Left ventricle myocardium superior (tissue), 1 donor: ENCODE measurements around the gene SLC36A4. TPM values are rescaled to one million over a fixed set of nuclear protein-coding genes. Genes with fewer than 3 reads are reported as not detected.
A peak's percentile ranks its signal among the peaks of the same experiment; 100 is the strongest.
"Not testable (repeated sequence)": the region's sequence is repeated elsewhere in the genome, so short reads cannot be mapped to it uniquely, and the experiment has no call there.

Experiments used
- ATAC-seq: fragments of 200-7000 bp; cut with Tn5 transposase; one replicate; pipeline ENCODE4 v1.9.1; 2020; ENCODE audit warnings: mild to moderate bottlenecking, moderate library complexity
- DNase-seq: peaks from one replicate; pipeline ENCODE4 v3.0.0-alpha.2; 2020
- intact Hi-C: fragments of 100-400 bp; cut with micrococcal nuclease; formaldehyde crosslinking; loops from one replicate; pipeline ENCODE4 v1.11.0; 2022
- total RNA-seq: library from RNA; stranded (reverse); fragmentation: NEBNext Ultra II Directional; extraction: Animal tissue kit (Norgen Biotek cat#: 25700); gene quantifications from one replicate; pipeline ENCODE4 v1.2.1, GENCODE V29; 2021
- donor health status: DM: no; HTN: yes; CAD: no; lungs with severe emphysema.

The SLC36A4 gene
- total RNA-seq, 1 donor from 2014 or later = 6.9 TPM

GRCh38 chr11:93198215-93198845 is 539 bp upstream of the SLC36A4 start:
- ATAC-seq (no peak), DNase-seq (no peak)
- intact Hi-C loops = no loop called here

DNA sequence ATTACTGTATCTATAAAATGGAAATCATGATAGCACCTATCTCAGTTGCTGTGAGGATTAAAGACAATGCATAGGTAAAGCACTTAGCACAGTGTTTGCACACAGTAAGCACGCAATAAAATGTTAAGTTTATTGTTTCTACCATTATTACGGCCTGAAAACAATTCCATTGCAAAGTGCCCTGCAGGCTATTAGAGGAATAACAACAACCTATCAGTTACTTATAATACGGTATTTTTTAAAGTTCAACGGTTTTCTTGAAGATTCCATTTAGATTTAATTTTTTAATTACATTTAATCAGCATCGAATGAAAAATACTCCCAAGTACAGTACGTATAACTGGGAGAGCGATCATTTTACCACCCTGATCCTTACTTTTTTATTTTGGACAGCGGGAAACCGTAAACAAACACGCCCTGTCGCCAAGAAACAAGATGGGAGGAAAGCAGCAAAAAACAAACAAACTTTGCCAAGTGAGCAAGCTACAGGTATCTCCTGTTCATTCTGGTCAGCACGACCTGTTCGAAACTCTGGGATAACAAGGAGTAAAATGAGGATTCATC is 893 bp downstream of the SLC36A4 start:
- DNase-seq (no peak), ATAC-seq (no peak)
- intact Hi-C loops = no loop called here

- ATAC-seq (no peak), DNase-seq (no peak)
- intact Hi-C loops = no loop called here
Observed at GRCh38 chr11:93194673-93195291, 3.0 kb downstream of the SLC36A4 start.

DNA sequence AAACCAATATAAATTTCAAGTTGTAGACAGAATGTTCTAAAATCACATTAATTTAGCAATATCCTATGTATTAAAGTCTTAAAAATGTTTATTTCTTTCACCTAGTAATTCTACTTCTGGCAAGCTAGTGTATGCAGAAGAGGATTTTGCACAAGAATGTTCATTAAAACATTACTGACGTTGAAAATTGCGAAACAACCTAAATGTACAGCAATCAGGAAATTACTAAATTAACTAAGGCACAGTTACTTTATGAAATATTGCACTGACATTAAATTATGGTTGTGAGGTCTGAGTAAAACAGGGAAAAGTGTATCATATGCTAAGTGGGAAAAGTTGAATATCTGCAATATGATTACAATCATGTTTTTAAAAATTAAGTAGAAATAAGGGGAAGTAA is 4.1 kb downstream of the SLC36A4 start:
- intact Hi-C loops = no loop called here
- no peak for ATAC-seq
- no peak for DNase-seq

DNA sequence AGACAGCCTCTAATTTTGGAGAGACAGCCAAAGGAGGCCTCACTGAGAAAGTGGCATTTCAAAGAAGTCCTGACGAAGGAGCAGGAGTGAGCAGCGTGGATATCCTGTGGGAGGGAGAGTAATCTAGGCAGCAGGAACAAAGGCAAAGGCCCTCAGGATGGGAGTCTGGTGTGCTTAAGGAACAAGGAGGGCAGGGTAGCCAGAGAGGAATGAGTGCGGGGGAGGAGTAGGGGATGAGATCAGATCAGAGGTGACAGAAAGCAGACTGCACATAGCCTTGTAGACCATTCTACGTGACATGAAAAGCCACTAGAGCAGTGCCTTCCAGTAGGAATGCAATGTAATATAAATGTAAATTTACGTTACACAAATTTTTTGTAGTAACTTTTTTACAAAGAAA is 5.6 kb downstream of the SLC36A4 start:
- DNase-seq (no peak), ATAC-seq (no peak)
- intact Hi-C loops = no loop called here

- ATAC-seq (no peak), DNase-seq (no peak)
- intact Hi-C loops = no loop called here
Observed at GRCh38 chr11:93189462-93189861, 8.3 kb downstream of the SLC36A4 start.

- intact Hi-C loops = no loop called here
- DNase-seq (no peak), ATAC-seq (no peak)
Observed at GRCh38 chr11:93188726-93189125, 9.1 kb downstream of the SLC36A4 start.

- intact Hi-C loops = no loop called here
- DNase-seq (no peak), ATAC-seq (no peak)
Observed at GRCh38 chr11:93187290-93187689, 10.5 kb downstream of the SLC36A4 start.

DNA sequence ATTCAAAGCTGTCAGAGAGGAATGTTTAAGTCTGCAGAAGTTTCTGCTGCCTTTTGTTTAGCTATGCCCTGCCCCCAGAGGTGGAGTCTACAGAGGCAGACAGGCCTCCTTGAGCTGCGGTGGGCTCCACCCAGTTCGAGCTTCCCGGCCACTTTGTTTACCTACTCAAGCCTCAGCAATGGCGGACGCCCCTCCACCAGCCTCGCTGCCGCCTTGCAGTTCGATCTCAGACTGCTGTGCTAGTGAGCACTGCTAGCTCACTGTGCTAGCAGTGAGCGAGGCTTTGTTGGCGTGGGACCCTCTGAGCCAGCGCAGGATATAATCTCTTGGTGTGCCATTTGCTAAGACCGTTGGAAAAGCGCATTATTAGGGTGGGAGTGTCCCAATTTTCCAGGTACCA is 19.9 kb downstream of the SLC36A4 start:
- ATAC-seq, intact Hi-C loops: not testable (repeated sequence)
- peak; percentile 13 for DNase-seq

GRCh38 chr11:93169950-93170561 is 27.7 kb downstream of the SLC36A4 start:
- ATAC-seq (no peak), DNase-seq (no peak)
- intact Hi-C loops = no loop called here

- DNase-seq = no peak
- intact Hi-C loops = no loop called here
- ATAC-seq = no peak
Observed at GRCh38 chr11:93169143-93169542, 28.6 kb downstream of the SLC36A4 start.

DNA sequence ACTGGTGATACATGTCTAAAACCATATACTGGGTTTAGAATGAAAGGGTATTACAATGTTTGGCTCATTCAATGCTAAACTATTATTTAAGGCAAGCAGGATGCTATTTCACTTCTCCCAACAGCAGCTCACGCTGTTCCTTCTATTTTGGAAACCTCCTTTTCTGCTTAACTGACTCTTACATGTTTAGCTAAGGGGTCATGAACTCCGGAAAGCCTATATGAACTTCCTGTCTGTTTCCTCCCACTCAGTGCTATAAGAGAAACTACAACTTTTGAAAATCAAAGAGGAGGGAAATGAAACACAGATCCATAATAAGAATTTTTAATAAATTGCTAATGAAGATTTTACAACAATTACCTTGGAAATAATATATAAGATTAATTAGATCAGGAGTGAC is 30.9 kb downstream of the SLC36A4 start:
- DNase-seq = no peak
- intact Hi-C loops = no loop called here

GRCh38 chr11:93166194-93166593 is 31.6 kb downstream of the SLC36A4 start:
- intact Hi-C loops = no loop called here
- DNase-seq (no peak), ATAC-seq (no peak)

More for the DNA sequence above, 30.9 kb downstream of the SLC36A4 start:
- ATAC-seq = no peak

GRCh38 chr11:93160808-93161207 is 37.0 kb downstream of the SLC36A4 start:
- no peak for DNase-seq
- ATAC-seq = no peak
- intact Hi-C loops = no loop called here

- ATAC-seq (no peak), DNase-seq (no peak)
- intact Hi-C loops = no loop called here
Observed at GRCh38 chr11:93160156-93160555, 37.6 kb downstream of the SLC36A4 start.

GRCh38 chr11:93159721-93160120 is 38.1 kb downstream of the SLC36A4 start:
- intact Hi-C loops = no loop called here
- no peak for ATAC-seq
- DNase-seq = no peak

GRCh38 chr11:93155738-93156137 is 42.1 kb downstream of the SLC36A4 start:
- intact Hi-C loops = no loop called here
- no peak for DNase-seq
- no peak for ATAC-seq

DNA sequence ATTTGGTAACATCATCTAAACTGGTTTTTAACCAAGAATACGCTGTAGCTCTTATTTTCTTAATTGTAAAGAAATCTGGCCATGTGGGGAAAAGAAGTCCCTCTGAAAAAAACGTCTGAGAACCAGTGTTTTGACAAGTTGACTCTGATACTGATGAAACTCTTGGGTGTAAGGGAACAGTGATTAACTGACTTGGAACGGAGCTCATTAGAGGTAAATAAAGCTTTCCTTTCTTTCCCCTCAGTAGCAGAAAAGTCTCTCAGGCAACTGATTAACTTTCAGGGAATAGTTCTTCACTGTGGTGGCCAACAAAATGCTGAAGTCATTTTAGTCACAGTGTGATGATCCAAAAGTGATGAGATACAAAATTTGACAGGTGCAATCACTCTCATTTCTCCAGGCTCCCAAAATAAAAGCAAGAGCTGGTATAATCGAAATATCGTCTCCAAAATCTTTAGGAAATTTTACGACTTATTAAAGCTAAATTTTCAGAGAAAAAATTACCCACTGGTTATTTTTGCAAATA is 52.3 kb downstream of the SLC36A4 start:
- no peak for DNase-seq
- no peak for ATAC-seq
- intact Hi-C loops = no loop called here

- intact Hi-C loops = no loop called here
- ATAC-seq = no peak
Observed at GRCh38 chr11:93143800-93144199, 54.0 kb downstream of the SLC36A4 start.

GRCh38 chr11:93143186-93143585 is 54.6 kb downstream of the SLC36A4 start:
- no peak for ATAC-seq
- intact Hi-C loops = no loop called here
- no peak for DNase-seq

More at GRCh38 chr11:93143800-93144199, 54.0 kb downstream of the SLC36A4 start:
- DNase-seq = no peak
